ENCODE measurements around the gene MRGPRG.
"Not testable (repeated sequence)": the region's sequence is repeated elsewhere in the genome, so short reads cannot be mapped to it uniquely, and the experiment has no call there.

The MRGPRG gene, protein sequence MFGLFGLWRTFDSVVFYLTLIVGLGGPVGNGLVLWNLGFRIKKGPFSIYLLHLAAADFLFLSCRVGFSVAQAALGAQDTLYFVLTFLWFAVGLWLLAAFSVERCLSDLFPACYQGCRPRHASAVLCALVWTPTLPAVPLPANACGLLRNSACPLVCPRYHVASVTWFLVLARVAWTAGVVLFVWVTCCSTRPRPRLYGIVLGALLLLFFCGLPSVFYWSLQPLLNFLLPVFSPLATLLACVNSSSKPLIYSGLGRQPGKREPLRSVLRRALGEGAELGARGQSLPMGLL

DNA sequence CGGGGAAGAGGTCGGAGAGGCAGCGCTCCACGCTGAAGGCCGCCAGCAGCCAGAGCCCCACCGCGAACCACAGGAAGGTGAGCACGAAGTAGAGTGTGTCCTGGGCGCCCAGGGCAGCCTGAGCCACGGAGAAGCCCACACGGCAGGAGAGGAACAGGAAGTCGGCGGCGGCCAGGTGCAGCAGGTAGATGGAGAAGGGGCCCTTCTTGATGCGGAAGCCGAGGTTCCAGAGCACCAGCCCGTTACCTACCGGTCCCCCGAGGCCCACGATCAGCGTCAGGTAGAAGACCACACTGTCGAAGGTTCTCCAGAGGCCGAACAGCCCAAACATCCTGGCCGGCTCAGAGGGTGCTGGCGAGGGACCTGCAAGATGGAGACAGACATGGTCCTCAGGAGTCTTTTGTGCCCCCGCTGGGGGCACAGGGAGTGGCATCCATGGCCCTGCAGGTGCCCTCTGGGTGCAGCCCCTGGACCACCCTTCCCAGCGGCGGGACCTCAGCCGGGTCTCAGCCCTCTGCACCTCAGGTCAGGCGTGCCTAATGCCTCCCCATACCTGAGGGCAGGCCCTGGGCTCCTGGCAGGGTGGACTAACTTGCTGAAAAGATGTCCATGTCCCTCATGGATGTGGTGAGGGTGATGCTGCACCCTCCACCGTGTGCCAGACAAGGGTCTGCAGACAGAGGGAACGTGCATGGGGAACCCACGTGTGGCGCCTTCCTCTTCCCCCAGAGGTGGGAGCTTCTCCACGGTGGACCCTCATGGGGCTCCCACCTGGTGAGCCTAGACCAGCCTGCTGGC lies at the start of gene MRGPRG:
Gene MRGPRG (minus strand): TSS at position 331 of the 798 bp plus-strand sequence. CDS start 0 bp downstream, at position 331.
- DNase-seq, result no peak

DNA sequence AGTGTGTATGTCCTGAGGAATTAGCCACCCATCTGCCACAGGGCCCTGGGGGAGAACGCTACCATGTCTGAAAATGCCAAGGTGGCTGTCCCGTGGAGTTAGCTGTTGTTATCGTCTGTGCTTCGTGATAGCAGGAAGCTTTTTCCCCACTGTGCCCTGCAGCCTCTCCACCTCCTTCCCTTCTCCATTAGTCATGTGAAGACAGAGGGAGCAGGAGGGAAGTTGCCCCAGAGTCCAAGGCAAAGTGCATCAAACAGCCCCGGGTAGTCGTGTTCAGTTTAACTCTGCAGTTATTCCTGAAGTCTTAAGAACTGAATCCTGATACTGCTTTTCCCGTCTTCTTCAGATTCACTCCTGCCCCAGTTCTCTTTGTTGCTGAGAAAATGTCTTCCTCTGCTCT lies 43.9 kb upstream of the MRGPRG start:
- DNase-seq, result not testable (repeated sequence)

DNA sequence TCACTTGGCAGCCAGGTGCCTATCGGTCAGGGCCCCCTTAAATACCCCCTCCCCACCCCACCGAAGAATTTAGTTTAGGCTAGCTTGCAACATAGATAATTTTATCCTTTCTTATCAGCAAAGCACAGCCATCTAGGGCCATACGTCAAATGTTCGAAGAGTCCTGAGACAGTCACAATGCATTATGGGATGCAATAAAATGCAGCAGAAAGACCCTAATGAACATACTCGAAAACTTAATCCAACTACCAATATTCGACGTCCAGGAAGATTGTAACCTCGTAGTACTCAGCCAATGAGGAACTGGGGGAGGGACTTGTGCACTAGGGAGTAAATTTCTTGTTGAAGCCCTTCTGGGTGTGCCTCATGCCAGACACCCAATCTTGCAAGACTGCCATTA lies 43.2 kb upstream of the MRGPRG start:
- not testable (repeated sequence) for DNase-seq

DNA sequence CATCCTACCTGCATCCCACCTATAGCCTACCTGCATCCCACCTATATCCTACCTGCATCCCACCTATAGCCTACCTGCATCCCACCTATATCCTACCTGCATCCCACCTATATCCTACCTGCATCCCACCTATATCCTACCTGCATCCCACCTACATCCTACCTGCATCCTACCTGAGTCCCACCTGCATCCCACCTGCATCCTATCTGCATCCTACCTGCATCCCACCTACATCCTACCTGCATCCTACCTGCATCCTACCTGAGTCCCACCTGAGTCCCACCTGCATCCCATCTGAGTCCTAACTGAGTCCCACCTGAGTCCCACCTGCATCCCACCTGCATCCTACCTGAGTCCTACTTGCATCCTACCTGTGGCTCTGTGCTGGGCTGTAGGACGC lies 38.9 kb upstream of the MRGPRG start:
- not testable (repeated sequence) for DNase-seq

DNA sequence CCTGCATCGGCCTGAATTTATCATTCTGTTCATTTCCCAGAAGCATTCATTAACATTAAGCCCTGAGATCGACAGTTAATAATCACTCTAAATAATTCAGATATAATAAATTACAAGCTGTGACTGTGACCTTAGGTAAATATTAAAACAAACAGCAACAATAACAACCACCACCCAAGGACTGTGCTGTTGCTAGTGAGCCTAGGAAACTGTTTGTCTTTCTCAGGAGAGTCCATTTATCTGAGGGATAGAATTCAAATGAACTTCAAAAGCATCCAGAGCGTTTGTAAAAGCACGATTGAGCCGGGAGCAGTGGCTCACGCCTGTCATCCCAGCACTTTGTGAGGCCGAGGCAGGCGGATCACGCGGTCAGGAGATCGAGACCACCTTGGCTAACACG lies 36.6 kb upstream of the MRGPRG start:
- not testable (repeated sequence) for DNase-seq

DNA sequence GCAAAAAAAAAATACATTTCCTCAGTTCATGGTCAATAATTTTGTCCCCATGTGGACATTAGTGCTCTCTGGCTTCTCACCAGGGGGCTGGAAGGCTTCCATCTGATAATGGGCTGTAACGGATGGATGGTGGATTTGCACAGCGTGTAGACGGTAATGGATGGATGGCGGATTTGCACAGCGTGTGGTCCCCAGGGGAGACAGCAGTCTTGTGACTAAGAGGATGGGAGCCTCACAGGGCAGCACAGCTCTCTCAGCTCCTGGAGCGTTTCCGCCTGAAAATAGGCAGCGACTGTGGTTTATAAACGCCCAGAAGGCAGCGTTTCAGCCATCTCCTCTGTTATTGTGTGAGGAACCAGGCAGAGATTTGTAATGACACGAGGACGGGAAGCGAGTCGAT lies 36.2 kb upstream of the MRGPRG start:
- DNase-seq, result not testable (repeated sequence)

DNA sequence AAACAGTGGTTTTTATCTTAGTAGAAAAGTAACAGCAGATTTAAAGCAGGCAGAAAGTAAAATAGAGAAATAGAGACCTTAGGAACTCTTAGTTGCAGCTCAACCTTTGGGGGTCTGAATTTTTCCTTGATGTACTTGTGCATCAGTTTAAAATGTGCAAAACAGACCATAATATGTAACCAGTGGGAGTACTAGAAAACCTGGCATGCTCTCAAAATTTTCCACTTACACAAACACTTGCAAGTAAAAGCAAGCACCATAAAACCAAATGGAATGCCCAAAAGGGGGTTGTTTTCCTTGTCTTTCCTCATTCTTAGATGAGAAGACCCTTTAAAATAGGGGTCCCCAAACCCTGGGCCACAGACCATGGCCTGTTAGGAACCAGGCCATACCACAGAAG lies 26.5 kb upstream of the MRGPRG start:
- no peak for DNase-seq

DNA sequence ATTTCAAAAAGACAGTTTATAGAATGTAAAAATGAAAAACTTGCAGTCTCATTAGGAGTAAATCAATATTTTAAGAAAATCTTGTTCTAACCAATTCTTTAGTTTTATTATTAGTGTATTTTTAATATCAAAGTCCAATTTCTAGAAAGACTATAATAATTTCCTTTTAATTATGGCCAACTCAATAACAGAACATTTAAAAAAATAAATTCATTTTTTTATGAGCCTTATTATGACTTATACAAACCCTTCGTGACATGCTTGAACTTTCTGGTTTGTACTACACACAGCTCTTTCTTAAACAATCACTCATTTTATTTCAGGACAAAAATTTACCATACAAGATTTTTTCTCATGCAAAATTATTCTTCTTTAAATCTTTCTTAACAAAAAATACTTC lies 25.3 kb upstream of the MRGPRG start:
- no peak for DNase-seq

DNA sequence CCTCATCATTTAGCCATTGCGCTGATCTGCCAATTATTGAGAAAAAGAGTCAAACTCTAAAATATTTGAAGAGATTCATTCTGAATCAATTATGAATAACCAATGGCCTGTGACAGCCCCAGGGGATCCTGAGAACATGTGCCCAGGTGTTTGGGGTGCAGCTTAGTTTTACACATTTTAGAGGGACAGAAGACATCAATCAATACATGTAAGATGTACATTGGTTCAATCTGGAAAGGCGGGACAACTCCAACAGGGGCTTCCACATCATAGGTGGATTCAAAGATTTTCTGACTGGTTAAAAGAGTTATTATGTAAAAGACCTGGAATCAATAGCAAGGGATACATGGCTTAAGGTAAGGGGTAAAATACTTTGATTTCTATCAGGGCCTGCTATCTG lies 18.5 kb upstream of the MRGPRG start:
- DNase-seq, result no peak

DNA sequence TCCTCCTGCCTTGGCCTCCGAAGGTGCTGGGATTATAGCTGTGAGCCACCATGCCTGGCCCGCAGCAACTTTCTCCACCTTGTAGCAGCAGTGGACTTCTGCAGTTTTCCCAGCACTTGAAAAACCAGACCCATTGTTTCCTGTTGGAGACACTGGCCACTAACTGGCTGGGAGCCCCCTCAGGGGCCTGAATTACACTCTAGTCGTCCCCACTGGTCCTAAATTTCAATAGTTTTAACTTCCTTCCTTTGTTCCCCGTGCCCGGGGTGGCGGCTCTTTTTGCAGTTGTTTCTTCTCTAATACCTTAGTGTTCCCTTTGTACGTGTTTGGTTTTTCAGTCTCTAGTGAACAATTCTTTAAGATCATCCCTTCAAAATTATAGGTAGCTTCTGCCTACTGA lies 16.2 kb upstream of the MRGPRG start:
- no peak for DNase-seq

DNA sequence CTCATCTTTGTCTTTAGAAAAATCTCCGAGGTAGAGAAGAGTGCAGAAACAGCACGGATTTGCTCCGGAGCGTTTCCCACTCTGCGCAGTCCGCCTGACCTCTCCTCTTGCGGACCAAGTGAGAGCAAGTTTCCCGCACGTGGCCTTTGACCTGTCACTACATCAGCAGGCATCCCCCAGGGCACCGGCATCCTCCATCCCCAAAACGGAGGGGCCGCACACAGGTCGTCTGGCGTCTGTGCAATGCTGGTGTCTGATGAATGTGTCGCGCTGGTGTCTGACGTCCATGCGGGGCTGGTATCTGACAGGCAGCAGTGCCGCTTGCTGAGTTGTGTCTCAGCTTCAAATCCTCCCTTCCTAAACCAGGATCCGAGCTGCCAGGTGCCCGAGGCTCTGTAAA lies 14.3 kb upstream of the MRGPRG start:
- DNase-seq, result no peak

DNA sequence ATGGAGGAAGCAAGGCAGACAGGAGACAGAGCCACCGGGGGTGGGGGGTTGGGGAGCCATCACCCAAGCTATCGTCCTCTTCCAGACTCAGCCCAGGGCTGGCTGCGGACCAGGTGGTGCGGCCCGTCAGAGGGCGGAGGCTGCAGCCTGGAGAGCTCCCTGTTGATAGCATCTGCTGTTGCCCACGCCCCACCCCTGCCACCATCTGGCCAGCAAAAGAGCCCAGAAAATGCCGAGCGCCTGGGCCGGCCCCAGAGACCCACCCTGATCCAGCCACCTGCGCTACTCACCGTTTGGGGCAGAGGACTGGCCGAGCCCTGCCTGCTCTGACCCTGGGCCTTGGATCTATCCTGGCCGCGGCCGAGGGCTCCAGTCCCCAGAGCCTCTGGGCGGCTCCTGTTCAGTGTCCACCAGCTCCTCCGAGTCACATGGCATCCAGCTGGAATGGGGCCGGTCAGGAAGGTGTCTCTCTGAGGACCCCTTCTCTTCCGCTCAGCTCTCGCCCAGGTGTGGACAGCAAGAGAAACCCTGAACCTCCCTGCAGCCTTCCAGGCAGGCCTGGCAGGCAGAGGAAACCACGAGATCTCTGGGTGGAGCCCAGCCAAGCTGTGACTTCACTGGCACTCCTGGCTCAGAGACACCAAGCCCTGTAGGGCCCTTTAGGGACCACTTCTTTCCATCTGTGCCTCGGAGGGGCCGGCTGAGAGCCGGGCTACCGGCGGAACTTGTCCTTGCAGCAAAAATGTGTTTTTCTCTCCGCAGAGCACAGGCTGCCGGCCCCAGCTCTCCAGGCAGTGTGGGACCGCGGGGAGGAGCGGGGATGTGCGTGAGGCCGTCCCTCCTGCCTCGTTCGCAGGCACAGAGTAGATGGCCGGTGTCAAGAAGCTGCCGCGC lies 13.5 kb upstream of the MRGPRG start, which contains the start of gene MRGPRE:
Gene MRGPRE (minus strand): TSS at position 567 of the 894 bp plus-strand sequence. CDS start 3,618 bp downstream, outside the sequence.
- DNase-seq, result no peak

DNA sequence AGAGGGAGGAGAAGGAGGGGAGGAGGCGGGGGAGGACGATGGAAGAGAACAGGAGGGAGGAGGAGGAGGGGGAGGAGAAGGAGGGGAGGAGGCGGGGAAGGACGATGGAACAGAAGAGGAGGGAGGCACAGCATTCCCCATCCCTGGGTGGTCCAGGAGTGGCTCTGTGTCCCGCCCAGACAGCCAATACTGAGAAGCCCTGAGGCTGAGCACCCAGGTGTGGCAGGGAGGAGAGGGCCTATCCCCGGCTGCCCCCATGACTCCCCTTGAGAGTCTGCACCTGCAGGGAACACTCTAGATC lies 12.9 kb upstream of the MRGPRG start:
- no peak for DNase-seq

DNA sequence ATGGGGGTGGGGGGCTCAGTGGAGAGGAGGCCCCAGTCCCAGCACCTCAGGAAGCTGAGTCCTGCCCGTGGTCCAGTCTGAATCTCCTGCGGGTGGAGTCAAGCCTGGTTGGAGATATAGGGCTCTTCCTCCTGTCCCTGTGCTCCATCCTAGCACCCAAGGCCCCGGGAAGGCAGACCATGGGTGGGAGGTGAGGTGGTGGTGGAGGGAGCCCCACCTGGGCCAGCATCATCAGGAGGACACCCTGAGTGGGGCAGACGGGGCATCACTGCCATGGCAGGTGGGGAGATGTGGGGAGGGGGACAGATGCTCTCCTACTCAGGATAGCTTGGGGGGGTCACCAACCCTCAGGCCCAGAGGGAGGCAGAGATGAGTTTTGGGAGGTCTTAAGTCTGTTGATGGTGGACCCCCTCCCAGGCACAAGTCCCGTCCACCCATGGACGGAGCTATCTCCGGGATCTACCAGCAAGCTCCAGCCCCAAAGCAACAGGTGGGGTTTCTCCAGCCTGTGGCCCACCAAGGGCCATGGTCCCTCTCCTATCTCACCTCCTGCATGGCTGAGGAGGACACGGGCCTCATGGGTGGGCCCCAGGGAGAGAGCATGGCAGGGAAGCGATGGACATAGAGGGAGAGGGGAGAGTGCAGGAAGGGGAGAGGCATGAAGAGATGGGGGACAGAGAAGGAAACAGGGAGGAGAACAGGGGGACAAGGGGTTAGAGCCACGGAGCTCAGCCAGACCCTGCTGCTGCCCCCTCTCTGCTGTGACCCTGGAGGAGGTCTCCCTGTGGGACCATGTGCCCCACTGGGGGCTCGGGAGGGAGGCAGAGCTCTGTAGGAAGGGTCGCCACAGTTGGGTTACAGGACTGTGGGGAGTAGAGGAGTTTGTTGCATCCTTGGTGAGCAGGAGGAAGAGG lies 12.3 kb upstream of the MRGPRG start:
- no peak for DNase-seq

DNA sequence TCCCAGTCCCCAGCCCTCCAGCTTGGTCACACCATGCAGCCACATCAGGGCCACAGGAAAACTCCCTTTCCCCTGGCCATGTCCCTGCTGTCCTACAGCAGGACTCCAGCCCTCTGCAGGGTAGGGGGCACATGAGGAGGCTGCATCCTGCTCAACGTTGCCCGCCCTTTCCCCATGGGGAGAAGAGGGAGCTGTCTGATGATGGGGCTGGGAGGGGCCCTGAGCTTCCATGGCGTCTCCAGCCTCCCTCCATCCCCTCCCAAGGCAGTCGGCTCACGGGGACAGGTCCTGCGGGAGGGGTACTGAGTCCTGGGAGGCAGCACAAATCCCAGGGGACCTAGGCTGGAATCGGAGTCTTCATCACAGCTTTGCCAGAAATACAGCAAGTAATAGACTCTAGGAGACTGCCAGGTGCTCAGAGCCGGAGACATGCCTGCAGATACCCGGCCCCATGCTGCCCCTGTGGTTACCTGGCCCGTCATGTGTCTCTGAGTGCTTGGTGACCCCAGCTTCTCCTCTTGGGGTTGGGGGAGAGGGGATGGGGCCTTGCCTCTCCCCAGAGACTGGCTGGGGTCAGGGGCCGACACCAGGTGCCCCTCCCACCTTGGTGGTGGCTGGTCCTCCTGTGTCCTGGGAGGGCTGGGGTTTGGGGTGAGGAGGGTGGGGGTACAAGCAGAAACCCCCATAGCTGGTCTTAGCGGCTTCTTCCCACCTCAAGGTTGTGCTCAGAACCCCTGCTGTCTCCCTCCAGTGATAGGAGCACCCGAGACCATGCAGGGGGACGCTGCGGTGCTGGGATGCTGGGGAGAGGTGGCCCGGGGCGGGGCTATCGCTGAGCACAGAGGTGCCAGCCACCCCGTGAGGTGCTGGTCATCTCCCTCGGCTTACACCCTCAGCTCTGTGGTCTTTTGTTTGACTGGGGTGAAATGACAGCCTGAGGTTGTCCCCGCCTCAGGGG lies 11.3 kb upstream of the MRGPRG start:
- no peak for DNase-seq

DNA sequence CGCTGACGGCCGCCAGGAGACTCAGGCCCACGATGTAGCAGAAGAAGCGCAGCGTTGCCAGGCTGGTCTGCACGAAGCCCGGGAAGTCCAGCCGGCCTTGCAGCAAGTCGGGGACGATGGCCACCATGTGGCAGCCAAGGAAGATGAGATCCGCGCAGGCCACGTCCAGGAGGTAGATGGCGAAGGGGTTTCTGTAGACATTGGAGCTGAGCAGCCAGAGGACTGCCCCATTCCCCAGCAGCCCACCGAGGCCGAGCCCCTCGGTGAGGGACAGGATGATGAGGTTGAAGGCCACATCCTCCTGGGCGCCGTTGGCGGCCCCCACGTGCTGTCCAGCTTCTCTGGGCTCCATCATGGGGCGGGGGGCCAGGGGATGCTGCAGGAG lies 9.8 kb upstream of the MRGPRG start:
- DNase-seq, result no peak

DNA sequence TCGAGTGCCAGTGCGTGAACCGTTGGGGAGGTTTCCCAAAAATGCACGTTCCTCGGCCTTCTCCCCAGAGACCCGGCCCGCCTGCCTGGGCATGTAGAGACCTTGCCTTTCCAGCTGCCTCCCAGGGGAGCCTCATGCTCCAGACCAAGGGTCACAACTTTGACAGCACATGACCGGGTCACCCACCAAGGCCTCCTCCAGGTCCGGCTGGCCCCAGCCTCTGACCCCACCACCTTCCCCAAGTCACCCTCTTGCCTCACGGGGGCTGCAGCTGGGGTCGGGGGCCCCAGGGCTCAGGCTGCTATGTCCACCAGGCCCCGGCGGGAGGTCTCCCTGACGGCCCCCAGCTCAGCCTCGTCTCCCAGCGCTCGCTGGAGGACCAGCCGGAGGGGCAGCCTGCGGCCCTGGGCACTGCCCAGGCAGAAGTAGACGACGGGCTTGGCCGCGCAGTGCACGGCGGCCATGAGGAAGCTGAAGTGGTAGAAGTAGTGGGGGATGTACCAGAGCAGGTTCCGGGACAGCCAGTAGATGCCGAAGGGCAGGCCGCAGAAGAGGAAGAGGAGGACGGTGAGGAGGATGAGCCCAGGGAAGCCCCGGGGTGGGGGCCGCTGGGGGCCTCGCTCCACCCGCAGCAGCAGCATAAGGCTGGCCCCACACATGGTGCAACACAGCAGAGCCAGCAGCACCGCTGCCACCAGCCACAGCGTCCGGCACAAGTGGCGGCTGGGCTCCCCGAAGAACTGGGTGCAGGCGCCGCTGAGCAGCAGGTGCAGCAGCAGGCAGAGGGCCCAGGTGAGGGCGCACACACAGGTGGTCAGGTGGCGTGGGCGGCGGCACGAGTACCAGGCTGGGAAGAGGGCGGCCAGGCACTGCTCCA lies 9.2 kb upstream of the MRGPRG start:
- DNase-seq, result no peak

DNA sequence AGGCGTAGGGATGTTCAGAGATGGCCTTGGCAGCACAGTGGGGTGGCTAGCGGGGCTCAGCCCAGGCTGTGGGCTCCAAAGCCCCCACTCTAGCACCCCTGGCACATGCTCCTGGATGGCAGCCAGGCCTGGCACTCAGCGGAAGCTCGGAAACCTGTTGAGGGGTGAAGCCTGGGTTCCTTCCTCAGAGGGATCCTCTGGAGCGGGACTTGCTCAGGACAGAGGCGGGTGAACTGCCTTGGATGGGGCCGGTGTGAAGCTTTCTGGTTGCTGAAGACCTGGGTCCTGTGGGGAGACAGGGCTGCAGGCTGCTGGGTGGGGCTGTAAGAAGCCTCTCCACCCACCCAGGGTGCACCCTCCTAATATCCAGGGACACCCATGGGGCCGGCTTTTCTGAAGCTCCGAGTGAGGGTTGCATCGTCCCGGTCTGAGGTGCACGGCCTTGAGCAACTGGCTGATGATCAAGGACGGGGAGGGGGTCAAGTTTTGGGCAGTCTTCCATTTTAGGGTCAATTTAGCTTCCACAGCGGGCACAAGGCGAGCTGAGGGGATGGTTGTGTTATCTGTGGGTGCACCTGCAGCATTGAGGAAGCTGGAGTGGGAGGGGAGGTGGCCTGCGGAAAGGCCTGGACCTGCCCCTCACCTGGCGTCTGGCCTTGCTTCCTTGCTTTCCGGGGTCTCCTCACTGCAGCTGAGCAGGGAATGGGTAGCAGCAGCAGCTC lies 8.4 kb upstream of the MRGPRG start:
- no peak for DNase-seq
